T-helper 17 cell (primary cell): Measurements from ENCODE around the gene KSR2. TPM values are rescaled to one million over a fixed set of nuclear protein-coding genes. Genes with fewer than 3 reads are reported as not detected.

Experiments
- ATAC-seq: fragments of 150-1000 bp; cut with Tn5 transposase; 2 replicates; pipeline ENCODE4 v1.10.0; 2021; ENCODE audit warnings: mild to moderate bottlenecking, moderate library complexity
- DNase-seq, 3 donors: peaks; one replicate each; pipeline versions ENCODE4 v3.0.0 to v3.0.0-alpha.2; 2020 to 2021
- H3K9me3 ChIP-seq: one replicate; pipeline ENCODE4 v1.7.0; 2013; ENCODE audit warnings: low read length, mild to moderate bottlenecking; ENCODE audit not compliant: control insufficient read depth, poor library complexity, severe bottlenecking
- H3K27ac Mint-ChIP-seq: one replicate; pipeline ENCODE4 v1.8.0; 2022; ENCODE audit warnings: mild to moderate bottlenecking, moderate library complexity, mixed read lengths
- H3K27me3 Mint-ChIP-seq: one replicate; pipeline ENCODE4 v1.8.0; 2022; ENCODE audit warnings: mixed read lengths
- H3K36me3 Mint-ChIP-seq: one replicate; pipeline ENCODE4 v1.8.0; 2022; ENCODE audit warnings: low read depth, mixed read lengths
- H3K4me1 Mint-ChIP-seq: one replicate; pipeline ENCODE4 v1.8.0; 2022; ENCODE audit warnings: mild to moderate bottlenecking, mixed read lengths
- H3K4me3 Mint-ChIP-seq: one replicate; pipeline ENCODE4 v1.8.0; 2022; ENCODE audit warnings: mild to moderate bottlenecking, moderate library complexity, mixed read lengths
- total RNA-seq, 4 donors: library from RNA in 2 of 4; stranded (reverse) in 2 of 4; gene quantifications; one replicate each; pipeline ENCODE4 v1.2.3 and lab custom pipeline; 2022 to 2026

KSR2 gene
- total RNA-seq, 2 donors from 2014 or later = 0.05 to 0.10 TPM

DNA sequence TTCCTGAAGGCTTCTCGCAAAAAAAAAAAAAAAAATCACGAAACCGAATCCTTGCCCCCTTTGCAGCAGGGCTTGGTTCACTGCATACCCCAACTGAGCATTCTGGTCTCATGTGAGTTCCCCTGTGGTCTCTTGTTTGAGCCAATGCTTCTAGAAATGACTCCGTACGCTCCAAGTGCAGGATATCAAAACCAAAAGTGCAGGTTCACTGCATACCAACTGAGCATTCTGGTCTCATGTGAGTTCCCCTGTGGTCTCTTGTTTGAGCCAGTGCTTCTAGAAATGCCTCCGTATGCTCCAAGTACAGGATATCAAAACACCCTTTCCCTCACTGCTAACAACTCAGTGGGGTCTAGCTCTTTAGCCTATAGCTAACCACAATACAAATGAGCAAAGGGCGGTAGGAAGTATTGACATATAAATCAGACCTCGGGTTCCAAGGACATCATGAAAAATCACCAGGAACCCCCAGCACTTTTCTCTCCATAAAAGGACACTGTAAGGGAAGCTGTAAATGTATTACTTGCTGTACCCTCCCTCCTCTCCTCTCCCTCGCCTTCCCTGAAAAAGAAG, 401.1 kb downstream of the KSR2 start:
- no peak overlapping the region for H3K27ac Mint-ChIP-seq
- no peak overlapping the region for H3K4me3 Mint-ChIP-seq
- ATAC-seq = no peak
- H3K27me3 Mint-ChIP-seq = no peaks in the 10 kb centered on the region
- H3K36me3 Mint-ChIP-seq = no peaks in the 10 kb centered on the region
- H3K9me3 ChIP-seq = no peaks in the 10 kb centered on the region
- DNase-seq = no peak
- no peaks in the 10 kb centered on the region for H3K4me1 Mint-ChIP-seq

DNA sequence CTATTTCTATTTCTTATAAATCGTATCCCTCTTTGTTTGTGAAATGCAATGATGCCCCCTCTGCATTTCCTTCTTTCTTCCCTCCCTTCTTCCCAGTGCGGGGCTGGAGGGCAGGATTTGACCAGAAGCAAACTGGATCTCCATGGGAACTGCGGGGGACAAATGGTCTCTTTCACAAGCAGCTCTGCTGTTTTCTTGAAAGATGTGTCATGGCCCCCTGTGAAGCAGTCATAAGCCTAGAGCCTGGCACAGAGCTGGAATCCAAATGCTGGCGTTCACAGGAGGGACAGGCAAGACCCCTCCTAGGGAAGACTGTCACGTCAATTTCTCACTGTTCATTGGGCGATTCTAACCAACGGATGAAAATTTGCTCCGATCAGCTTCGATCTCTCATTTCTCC, 403.9 kb downstream of the KSR2 start:
- Mint-ChIP-seq H3K36me3 (no peaks in the 10 kb centered on the region), H3K27me3 (no peaks in the 10 kb centered on the region), H3K4me3 (no peak overlapping the region), H3K4me1 (no peaks in the 10 kb centered on the region), H3K27ac (no peak overlapping the region)
- ATAC-seq = no peak
- no peaks in the 10 kb centered on the region for H3K9me3 ChIP-seq
- DNase-seq = no peak

DNA sequence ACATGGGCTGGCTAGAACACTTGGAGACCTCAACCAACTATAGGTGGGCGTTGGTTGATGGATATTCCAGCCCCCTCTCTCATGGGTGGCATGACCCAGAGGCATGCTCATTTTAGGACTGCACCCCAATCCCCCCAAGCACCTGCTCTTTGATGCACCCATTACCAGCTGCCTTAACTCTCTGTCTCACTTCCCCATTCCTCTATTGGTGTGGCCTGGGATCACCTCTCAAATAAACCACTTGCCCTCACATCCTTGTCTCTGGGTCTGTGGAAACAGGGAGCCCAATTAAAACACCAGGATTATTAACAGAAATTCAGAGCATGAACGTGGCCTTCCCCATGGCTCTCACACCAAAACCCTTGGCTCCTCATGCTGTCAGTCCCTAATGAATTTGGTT, 405.1 kb downstream of the KSR2 start:
- ATAC-seq (no peak), DNase-seq (no peak)
- H3K4me1 Mint-ChIP-seq = no peaks in the 10 kb centered on the region
- no peak overlapping the region for H3K27ac Mint-ChIP-seq
- no peaks in the 10 kb centered on the region for H3K36me3 Mint-ChIP-seq
- H3K9me3 ChIP-seq = no peaks in the 10 kb centered on the region
- H3K4me3 Mint-ChIP-seq = no peak overlapping the region
- no peaks in the 10 kb centered on the region for H3K27me3 Mint-ChIP-seq

DNA sequence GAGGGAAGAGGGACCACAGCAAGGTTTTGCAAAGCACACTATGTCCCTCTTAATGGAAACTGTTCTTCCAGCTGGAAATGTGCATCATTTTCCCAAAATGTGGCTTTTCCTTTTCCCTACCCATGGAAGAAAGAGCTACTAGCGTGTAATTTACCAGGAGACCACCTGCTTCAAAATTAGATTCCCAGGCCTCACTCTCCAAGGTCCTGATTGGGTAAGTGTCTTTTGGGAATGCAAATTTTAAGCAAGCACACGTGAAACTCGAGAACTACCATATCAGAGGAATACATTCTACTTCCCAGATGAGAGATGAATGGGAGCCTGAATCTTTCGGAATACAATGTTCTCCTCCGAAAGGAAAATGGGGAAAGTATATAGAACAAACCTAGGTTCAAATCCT, 405.8 kb downstream of the KSR2 start:
- Mint-ChIP-seq H3K4me3 (no peak overlapping the region), H3K36me3 (no peaks in the 10 kb centered on the region), H3K27ac (no peak overlapping the region), H3K4me1 (no peaks in the 10 kb centered on the region), H3K27me3 (no peaks in the 10 kb centered on the region)
- H3K9me3 ChIP-seq = no peaks in the 10 kb centered on the region
- DNase-seq (no peak), ATAC-seq (no peak)

DNA sequence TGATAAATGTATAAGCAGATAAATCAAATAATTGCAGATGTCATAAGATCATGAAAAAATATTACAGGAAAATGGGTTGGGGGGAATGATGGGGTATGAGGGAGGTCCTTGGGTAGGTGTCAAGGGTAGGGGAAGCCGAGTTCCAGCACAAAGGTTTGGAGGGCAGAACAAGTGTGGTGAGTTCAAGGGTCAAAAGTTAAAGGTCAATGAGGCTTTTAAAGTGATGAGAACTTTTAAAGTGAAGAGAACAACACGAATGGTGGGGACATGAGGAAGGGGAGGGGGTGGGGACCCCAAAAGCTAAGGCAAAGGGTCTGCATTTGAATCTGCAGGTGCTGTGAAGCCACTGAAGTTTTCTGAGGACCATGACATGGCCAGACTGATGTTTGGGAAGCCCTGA, 406.8 kb downstream of the KSR2 start:
- Mint-ChIP-seq H3K4me3 (no peak overlapping the region), H3K4me1 (no peaks in the 10 kb centered on the region), H3K27me3 (no peaks in the 10 kb centered on the region), H3K27ac (no peak overlapping the region), H3K36me3 (no peaks in the 10 kb centered on the region)
- no peaks in the 10 kb centered on the region for H3K9me3 ChIP-seq
- DNase-seq (no peak), ATAC-seq (no peak)

DNA sequence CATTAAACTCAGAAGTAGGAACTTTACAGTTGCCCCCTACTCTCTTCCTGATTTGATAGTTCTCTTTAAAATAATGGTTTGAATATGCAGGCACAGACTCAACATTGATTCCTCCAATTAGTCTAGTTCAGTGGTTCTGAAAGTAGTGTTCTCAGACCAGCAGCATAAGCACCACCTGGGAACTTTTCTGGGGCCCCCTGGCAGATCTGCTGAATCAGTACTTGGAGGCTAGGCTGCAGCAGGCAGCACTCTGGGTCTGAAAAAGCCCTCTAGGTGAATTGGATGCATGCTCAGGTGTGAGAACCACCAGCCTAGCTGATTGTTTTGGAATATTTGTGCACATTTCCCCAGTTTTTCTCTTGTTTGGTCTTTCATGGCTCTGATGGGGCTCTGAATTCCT, 408.8 kb downstream of the KSR2 start:
- Mint-ChIP-seq H3K36me3 (no peaks in the 10 kb centered on the region), H3K4me3 (no peak overlapping the region), H3K27ac (no peak overlapping the region), H3K4me1 (no peaks in the 10 kb centered on the region), H3K27me3 (no peaks in the 10 kb centered on the region)
- no peaks in the 10 kb centered on the region for H3K9me3 ChIP-seq
- DNase-seq (no peak), ATAC-seq (no peak)

DNA sequence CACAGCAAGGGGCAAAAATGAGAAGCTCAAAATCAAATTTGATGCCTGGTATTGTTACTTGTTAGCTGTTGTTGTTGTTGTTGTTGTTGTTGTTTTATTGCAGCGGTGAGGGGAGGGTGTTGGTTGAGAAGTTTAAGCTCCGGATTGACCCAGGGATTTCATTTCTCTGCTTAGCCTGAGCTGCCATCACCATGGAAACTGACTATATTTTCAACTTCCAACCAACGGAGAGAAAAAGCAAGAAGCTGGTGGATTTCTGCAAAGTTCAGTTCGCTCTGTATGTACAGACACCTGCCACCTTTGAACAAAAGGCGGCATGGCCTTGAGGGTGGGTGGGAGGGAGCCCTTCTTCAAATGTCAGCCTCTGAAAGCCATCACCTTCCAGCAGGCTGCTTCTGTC, 412.9 kb downstream of the KSR2 start:
- Mint-ChIP-seq H3K4me1 (no peaks in the 10 kb centered on the region), H3K4me3 (no peak overlapping the region), H3K27me3 (no peaks in the 10 kb centered on the region), H3K36me3 (no peaks in the 10 kb centered on the region), H3K27ac (no peak overlapping the region)
- DNase-seq (no peak), ATAC-seq (no peak)
- no peaks in the 10 kb centered on the region for H3K9me3 ChIP-seq

DNA sequence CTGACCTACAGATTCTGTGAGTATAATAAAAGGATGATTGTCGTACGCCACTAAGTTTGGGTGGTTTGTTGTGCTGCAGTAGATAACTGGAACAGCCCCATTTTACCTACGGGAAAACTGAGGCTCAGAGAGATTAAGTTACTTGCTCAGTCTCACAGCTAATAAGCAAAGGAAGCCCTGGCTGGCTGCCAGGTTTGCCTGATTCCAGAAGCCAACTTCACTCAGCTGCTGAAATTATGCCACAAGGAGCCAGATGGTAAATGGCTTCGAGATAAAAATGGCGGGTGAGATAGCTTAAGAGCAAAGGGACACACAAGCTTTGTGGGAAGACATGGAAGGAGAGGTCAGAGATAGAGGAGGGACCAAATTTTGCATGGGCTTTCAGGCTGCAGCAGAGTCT, 415.8 kb downstream of the KSR2 start:
- no peaks in the 10 kb centered on the region for H3K36me3 Mint-ChIP-seq
- H3K27ac Mint-ChIP-seq = no peak overlapping the region
- DNase-seq (no peak), ATAC-seq (no peak)
- H3K27me3 Mint-ChIP-seq = no peaks in the 10 kb centered on the region
- no peaks in the 10 kb centered on the region for H3K9me3 ChIP-seq
- H3K4me1 Mint-ChIP-seq = no peaks in the 10 kb centered on the region
- H3K4me3 Mint-ChIP-seq = no peak overlapping the region

DNA sequence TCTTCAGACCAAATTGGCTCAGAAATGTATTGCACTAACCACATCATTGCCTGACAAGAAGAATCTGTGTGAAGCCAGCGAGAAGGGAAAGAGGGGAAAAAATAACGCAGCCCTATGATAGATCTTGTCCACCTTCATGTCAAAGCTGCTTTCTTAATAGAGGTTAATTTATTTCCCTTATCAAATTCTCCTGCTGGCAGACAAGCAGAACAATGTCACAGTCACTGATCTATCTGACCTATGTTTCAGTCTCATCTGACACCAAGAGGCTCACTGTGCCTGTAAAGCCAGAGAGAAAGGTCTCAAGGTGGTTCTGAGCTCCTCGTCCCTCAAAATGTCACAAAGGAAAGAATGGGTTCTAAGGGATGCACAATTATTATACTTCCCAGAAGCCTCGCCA, 417.1 kb downstream of the KSR2 start:
- Mint-ChIP-seq H3K36me3 (no peaks in the 10 kb centered on the region), H3K4me1 (no peaks in the 10 kb centered on the region), H3K27me3 (no peaks in the 10 kb centered on the region), H3K27ac (no peak overlapping the region), H3K4me3 (no peak overlapping the region)
- DNase-seq (no peak), ATAC-seq (no peak)
- H3K9me3 ChIP-seq = no peaks in the 10 kb centered on the region

DNA sequence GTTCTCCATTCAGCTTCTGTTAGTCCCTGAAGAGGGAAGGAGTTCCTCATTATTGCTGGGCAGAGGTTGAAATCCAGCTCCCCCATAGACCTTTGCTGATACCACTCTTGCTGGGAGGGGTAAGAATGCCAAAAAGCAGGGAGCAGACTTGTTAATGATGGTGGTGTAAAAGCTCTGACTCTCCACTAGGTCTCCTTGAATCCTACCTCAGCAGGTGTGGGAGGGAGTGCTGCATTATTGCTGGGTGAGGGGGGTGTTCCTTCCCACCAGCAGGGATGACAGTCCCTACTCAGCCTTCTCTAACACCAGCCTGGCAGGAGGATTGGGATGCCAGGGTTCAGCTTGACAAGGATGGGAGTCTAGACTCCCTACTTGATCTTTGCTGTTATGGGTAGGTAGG, 421.6 kb downstream of the KSR2 start:
- no peaks in the 10 kb centered on the region for H3K9me3 ChIP-seq
- no peak for DNase-seq
- Mint-ChIP-seq H3K27me3 (no peaks in the 10 kb centered on the region), H3K27ac (no peak overlapping the region), H3K4me1 (no peaks in the 10 kb centered on the region), H3K4me3 (no peak overlapping the region), H3K36me3 (no peaks in the 10 kb centered on the region)
- ATAC-seq = no peak

DNA sequence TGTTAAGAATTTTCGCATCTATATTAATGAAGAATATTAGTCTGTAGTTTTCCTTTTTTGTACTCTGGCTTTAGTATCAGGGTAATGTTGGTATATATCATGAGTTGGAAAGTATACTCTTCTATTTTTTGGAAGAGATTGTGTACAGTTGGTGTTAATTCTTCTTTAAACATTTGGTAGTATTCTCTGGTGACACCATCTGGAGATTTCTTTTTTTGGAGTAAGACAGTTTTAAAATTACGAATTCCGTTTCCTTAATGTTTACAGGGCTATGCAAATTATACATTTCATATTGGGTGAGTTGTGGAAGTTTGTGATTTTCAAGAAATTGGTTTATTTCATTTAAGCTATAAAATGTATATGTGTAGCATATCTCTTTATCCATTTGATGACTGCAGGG, 423.6 kb downstream of the KSR2 start:
- no peak for ATAC-seq
- no peak overlapping the region for H3K4me3 Mint-ChIP-seq
- no peaks in the 10 kb centered on the region for H3K27me3 Mint-ChIP-seq

DNA sequence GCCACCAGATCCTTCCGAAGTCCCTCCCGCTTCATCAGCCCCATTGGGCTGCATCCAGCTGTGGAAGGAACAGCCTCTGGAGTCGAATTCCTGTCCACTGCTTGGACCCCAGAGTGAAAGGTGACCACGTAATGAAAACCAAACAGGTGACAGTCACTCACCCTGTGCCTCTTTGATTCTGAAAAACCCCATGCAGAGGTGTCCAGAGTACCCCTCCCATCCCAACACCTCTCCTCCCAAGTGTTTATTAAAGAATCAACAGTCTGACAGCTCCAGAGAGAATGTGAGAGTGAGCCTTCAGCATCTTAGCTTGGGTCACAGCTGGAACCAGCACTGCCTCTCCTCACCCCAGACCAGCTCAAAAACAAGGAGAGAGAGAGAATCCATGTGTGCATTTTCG, 428.8 kb downstream of the KSR2 start:
- Mint-ChIP-seq H3K27ac (no peak overlapping the region), H3K4me3 (no peak overlapping the region), H3K27me3 (no peaks in the 10 kb centered on the region), H3K4me1 (no peaks in the 10 kb centered on the region), H3K36me3 (no peaks in the 10 kb centered on the region)
- H3K9me3 ChIP-seq = no peaks in the 10 kb centered on the region
- ATAC-seq = no peak
- DNase-seq = no peak

More for the DNA sequence above, 423.6 kb downstream of the KSR2 start:
- no peak for DNase-seq
- no peak overlapping the region for H3K27ac Mint-ChIP-seq
- no peaks in the 10 kb centered on the region for H3K9me3 ChIP-seq
- no peaks in the 10 kb centered on the region for H3K36me3 Mint-ChIP-seq
- no peaks in the 10 kb centered on the region for H3K4me1 Mint-ChIP-seq

DNA sequence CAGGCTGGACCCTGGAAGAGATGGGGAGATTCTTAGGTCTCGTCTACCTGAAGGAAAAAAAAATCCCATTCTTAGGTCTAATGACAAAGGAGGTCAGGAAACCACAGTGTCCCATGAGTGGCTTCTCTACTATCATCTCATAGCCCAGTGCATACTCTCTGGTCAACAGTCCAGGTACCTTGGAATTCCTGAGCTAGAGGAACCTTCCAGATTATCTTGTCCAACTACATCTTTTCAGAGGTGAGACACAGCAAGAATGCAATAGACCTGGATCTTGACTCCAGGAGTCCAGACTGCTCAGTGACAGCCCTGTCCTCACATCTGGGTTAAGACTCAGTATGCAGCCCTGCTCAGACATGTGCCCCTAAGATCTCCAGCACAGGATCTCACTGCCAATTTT, 429.9 kb downstream of the KSR2 start:
- Mint-ChIP-seq H3K27ac (no peak overlapping the region), H3K4me1 (no peaks in the 10 kb centered on the region), H3K36me3 (no peaks in the 10 kb centered on the region), H3K4me3 (no peak overlapping the region), H3K27me3 (no peaks in the 10 kb centered on the region)
- ATAC-seq = no peak
- no peaks in the 10 kb centered on the region for H3K9me3 ChIP-seq
- DNase-seq = no peak

DNA sequence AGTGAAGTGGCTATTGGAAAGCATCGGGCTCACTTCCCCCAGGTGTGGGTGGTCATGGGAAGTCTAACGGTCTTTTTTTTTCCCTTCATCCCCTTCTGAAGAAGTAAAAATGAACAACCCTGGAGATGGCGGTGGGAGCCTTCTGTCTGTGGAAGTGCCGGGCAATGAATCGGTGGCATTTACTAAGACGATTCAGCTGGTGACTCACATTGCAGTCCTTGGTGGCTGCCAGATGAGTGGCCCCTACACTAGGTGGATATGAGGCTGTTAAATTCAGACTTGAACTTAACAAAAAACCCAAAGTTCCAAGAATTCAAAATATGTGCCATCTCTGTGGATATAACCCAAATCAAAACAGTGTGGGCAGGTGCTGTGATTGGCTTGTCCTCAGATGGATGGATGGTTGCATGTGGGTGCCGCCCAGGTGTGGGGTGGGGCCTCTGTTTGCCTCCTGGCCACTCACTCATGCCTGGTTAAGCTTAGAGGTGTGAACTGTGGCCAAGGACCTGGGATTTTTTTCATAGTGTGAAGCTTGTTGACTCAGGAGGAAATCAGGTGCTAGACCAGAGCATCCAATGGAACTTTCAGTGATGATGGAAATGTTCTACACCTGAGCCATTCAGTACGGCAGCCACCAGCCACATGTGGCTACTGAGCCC, 430.6 kb downstream of the KSR2 start:
- H3K36me3 Mint-ChIP-seq = no peaks in the 10 kb centered on the region
- no peaks in the 10 kb centered on the region for H3K9me3 ChIP-seq
- H3K27me3 Mint-ChIP-seq = no peaks in the 10 kb centered on the region
- H3K4me3 Mint-ChIP-seq = no peak overlapping the region
- no peaks in the 10 kb centered on the region for H3K4me1 Mint-ChIP-seq
- H3K27ac Mint-ChIP-seq = no peak overlapping the region
- ATAC-seq (no peak), DNase-seq (no peak)
